Inferior parietal cortex (tissue), 1 donor: ENCODE data around the gene OGFOD3.

Source experiments
- DNase-seq: peaks from one replicate; pipeline ENCODE4 v3.0.0-alpha.2; 2016; ENCODE audit errors: extremely low spot score

Gene OGFOD3

GRCh38 chr17:82446649-82447048, 28.3 kb upstream of the OGFOD3 start:
- DNase-seq: no peak

GRCh38 chr17:82446124-82446523, 27.7 kb upstream of the OGFOD3 start:
- no peak for DNase-seq

GRCh38 chr17:82445542-82445941, 27.2 kb upstream of the OGFOD3 start:
- DNase-seq: no peak

GRCh38 chr17:82444941-82445521, 26.6 kb upstream of the OGFOD3 start:
- DNase-seq: no peak

GRCh38 chr17:82444284-82444893, 26.0 kb upstream of the OGFOD3 start:
- DNase-seq: no peak

GRCh38 chr17:82443465-82444283, 25.3 kb upstream of the OGFOD3 start:
- DNase-seq: no peak

GRCh38 chr17:82442643-82443464, 24.5 kb upstream of the OGFOD3 start:
- DNase-seq: no peak

- DNase-seq: no peak
Measured at GRCh38 chr17:82441691-82442487, 23.5 kb upstream of the OGFOD3 start.

GRCh38 chr17:82440991-82441627, 22.7 kb upstream of the OGFOD3 start:
- DNase-seq: no peak

GRCh38 chr17:82440469-82440981, 22.1 kb upstream of the OGFOD3 start:
- no peak for DNase-seq

- no peak for DNase-seq
Measured at GRCh38 chr17:82439829-82440365, 21.5 kb upstream of the OGFOD3 start.

GRCh38 chr17:82439194-82439828, 20.9 kb upstream of the OGFOD3 start:
- no peak for DNase-seq

GRCh38 chr17:82438401-82439193, 20.2 kb upstream of the OGFOD3 start:
- no peak for DNase-seq

GRCh38 chr17:82437325-82437668, 18.9 kb upstream of the OGFOD3 start:
- DNase-seq: no peak

- no peak for DNase-seq
Measured at GRCh38 chr17:82436601-82437324, 18.4 kb upstream of the OGFOD3 start.

GRCh38 chr17:82435601-82436583, 17.5 kb upstream of the OGFOD3 start:
- no peak for DNase-seq

- DNase-seq: no peak
Measured at GRCh38 chr17:82435103-82435502, 16.7 kb upstream of the OGFOD3 start.
